HT1080 (cell line): ENCODE data around the gene HSP90B1. TPM values are rescaled to one million over a fixed set of nuclear protein-coding genes. Genes with fewer than 3 reads are reported as not detected.

Source experiments
- DNase-seq: peaks from one replicate; pipeline ENCODE4 v3.0.0-alpha.2; 2015; ENCODE audit warnings: low read depth
- total RNA-seq: library from RNA; depleted of rRNA; stranded (reverse); fragments of >200 nt; shearing (Covaris generic); gene quantifications from 2 replicates; pipeline ENCODE4 v1.2.3, GENCODE V29; 2014; rRNA removed

HSP90B1 gene
- total RNA-seq, 1 experiment from 2014 or later: 554 TPM

DNA sequence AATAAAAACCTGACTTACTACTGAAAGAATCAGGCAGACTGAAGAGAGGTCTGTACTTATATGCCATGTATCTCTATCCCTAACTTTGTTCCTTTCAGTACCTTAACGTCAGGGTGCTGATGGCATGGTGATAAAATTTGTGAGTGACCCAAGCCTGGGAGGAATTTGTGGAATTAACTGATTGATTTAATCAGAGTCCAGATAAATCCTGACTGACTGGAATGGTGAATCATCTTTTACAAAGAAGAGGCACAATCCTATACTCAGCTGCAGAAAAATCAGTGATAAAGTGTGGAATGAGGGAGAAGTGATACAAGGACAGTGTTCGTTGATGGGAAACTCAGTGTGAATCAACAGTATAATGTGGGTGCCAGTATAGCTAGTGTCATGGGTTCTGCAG lies 39.2 kb downstream of the HSP90B1 start:
- no peak for DNase-seq

DNA sequence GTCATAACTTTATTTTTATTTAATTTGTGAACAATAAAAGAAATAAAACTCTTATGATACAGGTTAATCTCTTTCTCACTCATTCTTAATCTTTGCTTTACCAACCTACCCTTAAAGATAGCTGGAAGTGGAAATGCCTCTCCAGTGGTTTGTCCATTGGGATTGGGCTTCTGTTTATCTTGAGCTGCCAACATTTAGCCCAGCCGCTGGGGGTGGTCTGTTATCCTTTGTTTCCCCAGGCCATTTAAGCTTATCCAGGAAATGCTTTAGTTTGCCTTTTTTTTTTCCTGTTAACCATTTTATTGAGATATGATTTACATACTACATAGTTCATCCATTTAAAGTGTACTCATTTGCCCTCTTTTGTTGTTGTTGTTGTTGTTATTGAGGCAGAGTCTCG lies 43.7 kb downstream of the HSP90B1 start:
- DNase-seq: no peak

DNA sequence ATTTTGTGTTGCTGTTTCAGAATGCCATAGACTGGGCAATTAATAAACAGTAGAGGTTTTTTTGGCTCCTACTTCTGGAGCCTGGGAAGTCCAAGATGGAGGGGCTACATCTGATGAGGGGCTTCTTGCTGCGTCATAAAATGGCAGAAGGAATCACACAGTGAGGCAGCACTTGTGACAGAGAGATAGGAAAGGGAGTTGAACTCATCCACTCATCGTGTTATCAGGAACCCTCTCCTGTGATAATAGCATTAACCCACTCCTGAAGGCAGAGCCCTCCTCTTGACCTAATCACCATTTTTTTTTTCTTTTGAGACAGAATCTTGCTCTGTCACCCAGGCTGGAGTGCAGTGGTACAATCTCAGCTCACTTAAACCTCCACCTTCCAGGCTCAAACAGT lies 45.2 kb downstream of the HSP90B1 start:
- no peak for DNase-seq

DNA sequence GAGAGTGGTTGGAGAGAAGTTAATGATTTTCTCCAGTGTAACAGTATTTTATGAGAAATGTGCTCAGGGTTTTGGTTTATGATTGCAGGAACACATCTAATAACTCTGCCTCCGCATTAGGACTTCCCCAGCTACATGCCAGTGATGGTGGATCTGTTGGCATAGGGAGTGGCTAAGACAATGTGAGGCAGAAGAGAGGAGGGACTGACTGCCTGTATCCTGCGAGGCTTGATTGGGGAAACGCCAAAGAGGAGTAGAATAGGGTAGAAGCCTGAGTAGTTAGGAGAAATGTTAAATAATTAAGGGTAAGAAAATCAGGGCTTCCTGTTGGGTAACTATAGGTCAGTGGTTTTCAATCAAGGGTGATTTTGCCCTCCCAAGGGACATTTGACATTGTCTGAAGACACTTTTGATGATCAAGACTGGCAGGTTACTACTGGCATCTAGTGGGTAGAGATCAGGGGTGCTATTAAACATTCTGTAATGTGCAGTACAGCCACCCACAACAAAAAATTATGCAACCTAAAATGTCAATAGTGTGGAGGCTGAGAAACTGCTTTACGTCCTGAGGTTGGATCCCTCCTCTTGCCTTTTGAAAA lies 48.3 kb downstream of the HSP90B1 start:
- DNase-seq: no peak

DNA sequence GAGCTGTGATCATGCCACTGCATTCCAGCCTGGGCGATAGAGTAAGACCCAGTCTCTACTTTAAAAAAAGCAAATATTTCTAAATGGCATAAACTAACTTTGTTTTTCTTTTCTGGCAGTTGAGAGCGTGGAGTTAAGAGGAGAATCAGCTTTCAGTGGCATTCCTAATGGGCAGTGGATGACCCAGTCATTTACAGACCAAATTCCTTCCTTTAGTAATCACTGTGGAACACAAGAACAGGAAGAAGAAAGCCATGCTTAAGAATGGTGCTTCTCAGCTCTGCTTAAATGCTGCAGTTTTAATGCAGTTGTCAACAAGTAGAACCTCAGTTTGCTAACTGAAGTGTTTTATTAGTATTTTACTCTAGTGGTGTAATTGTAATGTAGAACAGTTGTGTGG lies 56.6 kb downstream of the HSP90B1 start:
- DNase-seq: no peak

DNA sequence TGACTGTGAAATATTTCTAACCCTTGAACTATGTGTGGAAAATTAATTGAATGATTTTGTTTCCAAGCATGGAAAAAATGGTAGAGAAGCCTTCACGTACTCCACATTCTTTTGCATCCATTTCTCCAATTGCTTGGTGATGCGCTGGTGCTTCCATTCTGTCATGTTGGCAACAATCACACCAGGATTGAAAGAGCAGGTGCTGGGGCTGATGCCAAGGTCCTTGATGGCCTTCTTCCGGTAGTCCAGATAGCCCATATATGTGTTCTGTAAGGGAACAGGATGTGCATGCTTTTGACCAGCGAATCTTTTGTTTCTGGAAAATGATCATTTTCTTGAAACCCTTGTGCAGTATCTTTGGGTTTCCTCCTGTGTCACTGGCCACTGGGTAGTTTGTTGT lies 64.0 kb downstream of the HSP90B1 start:
- no peak for DNase-seq

DNA sequence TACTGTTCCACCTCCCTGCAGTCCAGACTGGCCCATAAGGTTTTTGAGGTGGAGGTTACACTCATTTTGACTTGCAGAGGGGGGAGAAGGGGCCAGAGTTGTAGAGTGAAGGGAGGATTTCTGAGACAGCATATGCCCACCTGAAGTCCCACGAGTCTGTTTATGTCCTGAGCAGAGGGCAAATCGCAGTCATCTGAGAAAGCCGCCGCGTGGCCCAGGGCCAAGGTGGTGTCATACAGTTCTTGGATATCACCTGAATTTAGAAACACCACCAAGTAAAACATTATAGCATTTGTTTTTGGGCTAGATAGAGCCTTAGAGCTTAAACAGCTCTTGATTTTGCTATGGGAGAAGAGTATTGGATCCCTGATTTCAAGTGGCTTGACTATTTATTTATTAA lies 66.4 kb downstream of the HSP90B1 start:
- DNase-seq: no peak

DNA sequence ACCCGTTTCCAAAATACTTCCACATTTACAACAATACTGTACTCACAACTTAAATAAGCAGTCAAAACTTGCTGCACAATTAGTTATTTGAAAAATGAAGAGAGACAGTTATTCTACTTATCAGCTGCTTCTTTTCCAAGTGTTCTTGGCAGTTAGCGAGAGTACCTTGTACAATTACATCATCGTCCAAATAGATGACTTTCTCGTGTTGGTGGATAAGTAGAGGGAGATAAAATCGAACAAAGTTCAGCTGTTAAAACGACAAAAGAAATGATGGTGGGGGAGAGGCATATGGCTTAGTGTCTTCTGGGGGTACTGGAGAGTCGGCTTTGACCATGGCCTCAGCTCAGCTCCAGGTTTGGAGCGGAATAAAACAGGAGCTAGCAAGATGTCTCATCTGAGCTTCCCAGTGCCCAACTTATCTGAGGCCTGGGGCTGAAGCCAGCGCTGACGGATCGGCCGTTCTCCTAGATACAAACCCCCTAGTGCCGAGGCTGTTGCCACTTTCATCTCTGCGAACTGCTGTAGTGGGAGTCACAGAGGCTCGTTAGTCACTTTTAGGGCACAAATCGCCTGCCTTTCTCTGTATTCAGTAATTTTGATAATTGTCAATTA lies 67.2 kb downstream of the HSP90B1 start:
- no peak for DNase-seq

Other genes with a start within 250 kb of the HSP90B1 start
- gene NT5DC3, start 89.2 kb upstream of the HSP90B1 start, total RNA-seq: 17.1 and 21.6 TPM in 2 replicates
- gene TDG, start 35.5 kb downstream of the HSP90B1 start, total RNA-seq: 14.3 and 17.4 TPM in 2 replicates
- gene GLT8D2, start 119.8 kb downstream of the HSP90B1 start, total RNA-seq: 3.1 and 4.7 TPM in 2 replicates
- gene HCFC2, start 134.1 kb downstream of the HSP90B1 start, total RNA-seq: 7.2 and 9.4 TPM in 2 replicates
- 12.2 and 17.2 TPM in 2 replicates for gene NFYB, start 207.8 kb downstream of the HSP90B1 start, total RNA-seq